Liver (tissue), 9 donors: ENCODE measurements around the gene P4HA2. TPM values are rescaled to one million over a fixed set of nuclear protein-coding genes. Genes with fewer than 3 reads are reported as not detected.

Experiments
- DNase-seq: peaks from one replicate; pipeline ENCODE4 v3.0.0-alpha.2; 2017; ENCODE audit warnings: low spot score
- H3K27ac ChIP-seq, 2 donors: one replicate each; pipeline ENCODE4 v1.7.0; 2013; ENCODE audit warnings: inconsistent platforms in 2 of 2, low read length in 2 of 2, control low read depth in 1 of 2, low read depth in 1 of 2, mild to moderate bottlenecking in 1 of 2
- H3K27me3 ChIP-seq, 4 donors: one replicate each; pipeline versions ENCODE4 v1.6.1 to v1.7.0; 2013; ENCODE audit warnings: low read length in 3 of 4, inconsistent platforms in 1 of 4, mild to moderate bottlenecking in 1 of 4, moderate library complexity in 1 of 4; ENCODE audit not compliant: control insufficient read depth in 4 of 4, insufficient read depth in 4 of 4
- H3K36me3 ChIP-seq, 4 donors: one replicate each; pipeline versions ENCODE4 v1.6.1 to v1.7.0; 2013; ENCODE audit warnings: low read length in 3 of 4, mild to moderate bottlenecking in 3 of 4, low read depth in 1 of 4, moderate library complexity in 1 of 4; ENCODE audit not compliant: control insufficient read depth in 4 of 4, insufficient read depth in 3 of 4
- H3K4me1 ChIP-seq, 4 donors: one replicate each; pipeline versions ENCODE4 v1.6.1 to v1.7.0; 2013; ENCODE audit warnings: low read length in 3 of 4, mild to moderate bottlenecking in 3 of 4, moderate library complexity in 1 of 4; ENCODE audit not compliant: control insufficient read depth in 4 of 4, insufficient read depth in 4 of 4
- H3K4me3 ChIP-seq, 3 donors: one replicate each; pipeline versions ENCODE4 v1.6.1 to v1.7.0; 2013; ENCODE audit warnings: low read length in 3 of 3, control low read depth in 1 of 3, low read depth in 1 of 3, mild to moderate bottlenecking in 1 of 3
- H3K9ac ChIP-seq, 2 donors: one replicate each; pipeline ENCODE4 v1.7.0; 2013; ENCODE audit warnings: low read length in 2 of 2, mild to moderate bottlenecking in 2 of 2, moderate library complexity in 2 of 2, control low read depth in 1 of 2, low read depth in 1 of 2
- H3K9me3 ChIP-seq, 4 donors: one replicate each; pipeline versions ENCODE4 v1.6.1 to v1.7.0; 2013; ENCODE audit warnings: low read length in 3 of 4; ENCODE audit not compliant: control insufficient read depth in 4 of 4
- CTCF ChIP-seq: fragments of 150-350 bp; IDR thresholded peaks from 2 replicates; pipeline ENCODE4 v1.5.1; 2017; ENCODE audit warnings: improper control_type of control experiment, low read depth, low read length; ENCODE audit not compliant: missing input control
- EGR1 ChIP-seq, 2 donors: IDR thresholded peaks; 2 replicates each; pipeline ENCODE4 v1.6.1; 2016 to 2018; ENCODE audit warnings: antibody characterized with exemption in 2 of 2, low read depth in 2 of 2
- FOXA1 ChIP-seq: IDR thresholded peaks from 2 replicates; pipeline ENCODE4 v1.6.1; 2016; ENCODE audit warnings: antibody characterized with exemption
- FOXA2 ChIP-seq: IDR thresholded peaks from 2 replicates; pipeline ENCODE4 v1.6.1; 2016; ENCODE audit warnings: antibody characterized with exemption
- GABPA ChIP-seq, 2 donors: IDR thresholded peaks in 1 of 2; conservative IDR thresholded peaks in 1 of 2; 2 replicates each; pipeline ENCODE4 v1.6.1; 2016; ENCODE audit warnings: antibody characterized with exemption in 2 of 2, mild to moderate bottlenecking in 1 of 2, moderate library complexity in 1 of 2
- HNF4A ChIP-seq, 2 donors: conservative IDR thresholded peaks; 2 replicates each; pipeline ENCODE4 v1.6.1; 2016; ENCODE audit warnings: antibody characterized with exemption in 2 of 2, mild to moderate bottlenecking in 2 of 2
- HNF4G ChIP-seq: IDR thresholded peaks from 2 replicates; pipeline ENCODE4 v1.6.1; 2016; ENCODE audit warnings: antibody characterized with exemption
- NR2F2 ChIP-seq: IDR thresholded peaks from 2 replicates; pipeline ENCODE4 v1.6.1; 2016; ENCODE audit warnings: antibody characterized with exemption
- RAD21 ChIP-seq, 2 donors: IDR thresholded peaks; 2 replicates each; pipeline ENCODE4 v1.6.1; 2016; ENCODE audit warnings: antibody characterized with exemption in 2 of 2, mild to moderate bottlenecking in 2 of 2
- RXRA ChIP-seq, 2 donors: IDR thresholded peaks; 2 replicates each; pipeline ENCODE4 v1.6.1; 2017 to 2018; ENCODE audit warnings: antibody characterized with exemption in 2 of 2, mild to moderate bottlenecking in 1 of 2
- SP1 ChIP-seq: IDR thresholded peaks from 2 replicates; pipeline ENCODE4 v1.6.1; 2018; ENCODE audit warnings: antibody characterized with exemption, mild to moderate bottlenecking
- TAF1 ChIP-seq: conservative IDR thresholded peaks from 2 replicates; pipeline ENCODE4 v1.6.1; 2016; ENCODE audit warnings: antibody characterized with exemption, mild to moderate bottlenecking
- YY1 ChIP-seq: IDR thresholded peaks from 2 replicates; pipeline ENCODE4 v1.6.1; 2016; ENCODE audit warnings: antibody characterized with exemption, mild to moderate bottlenecking
- ZBTB33 ChIP-seq: IDR thresholded peaks from 2 replicates; pipeline ENCODE4 v1.6.1; 2016; ENCODE audit warnings: antibody characterized with exemption
- WGBS: extraction: QIAGEN DNeasy Blood & Tissue Kit; methylation state at CpG from one replicate; pipeline ENCODE4 v1.1.7; 2013; 5-methylcytosine and 5-hydroxymethylcytosine counted together
- polyA plus RNA-seq, 2 donors: library from polyadenylated mRNA; stranded (reverse) in 1 of 2; unstranded in 1 of 2; fragments of 200-250 nt in 1 of 2; fragments of >200 nt in 1 of 2; fragmentation: Nextera tagmentation in 1 of 2; extraction: Ambion mirVana in 1 of 2; gene quantifications; one replicate each; pipeline versions ENCODE4 v1.2.1 to v1.2.3, GENCODE V29; 2013 to 2015
- total RNA-seq, 2 donors: library from RNA; depleted of rRNA; stranded (reverse); fragments of >200 nt; gene quantifications; one replicate each; pipeline ENCODE4 v1.2.3, GENCODE V29; 2014
- TF ChIP-seq, protein P1 (sequence below): IDR thresholded peaks from 2 replicates; pipeline ENCODE4 v1.6.1; 2016; ENCODE audit warnings: antibody characterized with exemption, mild to moderate bottlenecking
- TF ChIP-seq, protein P2 (sequence below): IDR thresholded peaks from 2 replicates; pipeline ENCODE4 v1.6.1; 2016; ENCODE audit warnings: antibody characterized with exemption
- donor health status: healthy.
- donor health status: healthy.
- donor health status: healthy.
- donor health status: healthy.
- donor health status: healthy.

The P4HA2 gene
- total and polyA plus RNA-seq, 4 donors = 4.6 to 7.9 (median 6.1) TPM

- no peak for TF ChIP-seq ZBTB33
- no peak for TF ChIP-seq RAD21 (IDR thresholded peaks at IDR 0.05)
- TF ChIP-seq CTCF = no peak
- TF ChIP-seq, protein P1, sequence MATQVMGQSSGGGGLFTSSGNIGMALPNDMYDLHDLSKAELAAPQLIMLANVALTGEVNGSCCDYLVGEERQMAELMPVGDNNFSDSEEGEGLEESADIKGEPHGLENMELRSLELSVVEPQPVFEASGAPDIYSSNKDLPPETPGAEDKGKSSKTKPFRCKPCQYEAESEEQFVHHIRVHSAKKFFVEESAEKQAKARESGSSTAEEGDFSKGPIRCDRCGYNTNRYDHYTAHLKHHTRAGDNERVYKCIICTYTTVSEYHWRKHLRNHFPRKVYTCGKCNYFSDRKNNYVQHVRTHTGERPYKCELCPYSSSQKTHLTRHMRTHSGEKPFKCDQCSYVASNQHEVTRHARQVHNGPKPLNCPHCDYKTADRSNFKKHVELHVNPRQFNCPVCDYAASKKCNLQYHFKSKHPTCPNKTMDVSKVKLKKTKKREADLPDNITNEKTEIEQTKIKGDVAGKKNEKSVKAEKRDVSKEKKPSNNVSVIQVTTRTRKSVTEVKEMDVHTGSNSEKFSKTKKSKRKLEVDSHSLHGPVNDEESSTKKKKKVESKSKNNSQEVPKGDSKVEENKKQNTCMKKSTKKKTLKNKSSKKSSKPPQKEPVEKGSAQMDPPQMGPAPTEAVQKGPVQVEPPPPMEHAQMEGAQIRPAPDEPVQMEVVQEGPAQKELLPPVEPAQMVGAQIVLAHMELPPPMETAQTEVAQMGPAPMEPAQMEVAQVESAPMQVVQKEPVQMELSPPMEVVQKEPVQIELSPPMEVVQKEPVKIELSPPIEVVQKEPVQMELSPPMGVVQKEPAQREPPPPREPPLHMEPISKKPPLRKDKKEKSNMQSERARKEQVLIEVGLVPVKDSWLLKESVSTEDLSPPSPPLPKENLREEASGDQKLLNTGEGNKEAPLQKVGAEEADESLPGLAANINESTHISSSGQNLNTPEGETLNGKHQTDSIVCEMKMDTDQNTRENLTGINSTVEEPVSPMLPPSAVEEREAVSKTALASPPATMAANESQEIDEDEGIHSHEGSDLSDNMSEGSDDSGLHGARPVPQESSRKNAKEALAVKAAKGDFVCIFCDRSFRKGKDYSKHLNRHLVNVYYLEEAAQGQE = no peak
- TF ChIP-seq GABPA (IDR thresholded peaks at IDR 0.05 in 1 of 2, conservative IDR thresholded peaks at IDR 0.05 in 1 of 2) = no peak
- no peak for TF ChIP-seq YY1
- TF ChIP-seq TAF1 = no peak
- no peak for TF ChIP-seq SP1
- TF ChIP-seq RXRA (IDR thresholded peaks at IDR 0.05) = no peak
- no peak for TF ChIP-seq HNF4G
- no peak for TF ChIP-seq HNF4A (conservative IDR thresholded peaks at IDR 0.05)
- no peak for TF ChIP-seq FOXA1
- TF ChIP-seq, protein P2, sequence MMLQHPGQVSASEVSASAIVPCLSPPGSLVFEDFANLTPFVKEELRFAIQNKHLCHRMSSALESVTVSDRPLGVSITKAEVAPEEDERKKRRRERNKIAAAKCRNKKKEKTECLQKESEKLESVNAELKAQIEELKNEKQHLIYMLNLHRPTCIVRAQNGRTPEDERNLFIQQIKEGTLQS = no peak
- no peak for TF ChIP-seq FOXA2
- no peak for TF ChIP-seq EGR1 (IDR thresholded peaks at IDR 0.05; ENCODE audit: low read depth in 2 of 2)
- no peak for TF ChIP-seq NR2F2
- no peak for DNase-seq
- WGBS = 93% methylated on average over 1 of the region's 1 CpG
- Histone ChIP-seq H3K4me3 (no peak overlapping the region), H3K36me3 (no peaks in the 10 kb centered on the region), H3K27me3 (no peaks in the 10 kb centered on the region), H3K9ac (no peak overlapping the region), H3K9me3 (peaks cover 0 to 7% (median 4%) of the 10 kb centered on the region in 4 donors), H3K27ac (no peak overlapping the region), H3K4me1 (peaks cover 0 to 10% (median 5%) of the 10 kb centered on the region in 4 donors)
Measured at GRCh38 chr5:132238901-132239500, 11.3 kb upstream of the P4HA2 start.
